Neural cell (in vitro differentiated cells): Measurements from ENCODE around the gene CACNA1D.

Source experiments
- SMC3 ChIP-seq: fragments of 450-650 bp; conservative IDR thresholded peaks from 2 replicates; pipeline ENCODE4 v1.6.1; 2014; ENCODE audit warnings: antibody characterized with exemption, mild to moderate bottlenecking, moderate library complexity; ENCODE audit not compliant: poor library complexity
- TF ChIP-seq, protein P1 (sequence below): fragments of 450-650 bp; IDR thresholded peaks from 2 replicates; pipeline ENCODE4 v1.5.1; 2014; ENCODE audit warnings: antibody characterized with exemption, mild to moderate bottlenecking, moderate library complexity; ENCODE audit not compliant: poor library complexity, severe bottlenecking
- TF ChIP-seq, protein P2 (sequence below): IDR thresholded peaks from 2 replicates; pipeline ENCODE4 v1.6.1; 2012; ENCODE audit warnings: borderline replicate concordance

DNA sequence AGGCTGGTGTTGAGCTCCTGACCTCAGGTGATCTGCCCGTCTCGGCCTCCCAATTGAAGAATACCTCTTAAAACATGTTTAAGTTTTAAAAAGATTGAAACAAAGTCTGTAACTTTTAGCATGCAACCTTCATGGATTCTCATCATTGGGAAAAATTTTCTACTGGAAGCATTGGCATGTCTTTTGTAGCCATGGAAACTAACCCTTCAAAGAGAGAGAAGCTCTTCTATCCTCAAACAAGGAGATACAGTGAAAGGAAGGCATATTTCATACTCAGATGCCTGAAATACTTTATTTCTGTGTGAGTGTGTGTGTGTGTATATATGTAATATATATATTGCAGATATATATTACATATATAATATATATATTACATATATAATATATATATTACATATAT is 196.9 kb downstream of the CACNA1D start:
- no peak for TF ChIP-seq SMC3
- TF ChIP-seq, protein P1, sequence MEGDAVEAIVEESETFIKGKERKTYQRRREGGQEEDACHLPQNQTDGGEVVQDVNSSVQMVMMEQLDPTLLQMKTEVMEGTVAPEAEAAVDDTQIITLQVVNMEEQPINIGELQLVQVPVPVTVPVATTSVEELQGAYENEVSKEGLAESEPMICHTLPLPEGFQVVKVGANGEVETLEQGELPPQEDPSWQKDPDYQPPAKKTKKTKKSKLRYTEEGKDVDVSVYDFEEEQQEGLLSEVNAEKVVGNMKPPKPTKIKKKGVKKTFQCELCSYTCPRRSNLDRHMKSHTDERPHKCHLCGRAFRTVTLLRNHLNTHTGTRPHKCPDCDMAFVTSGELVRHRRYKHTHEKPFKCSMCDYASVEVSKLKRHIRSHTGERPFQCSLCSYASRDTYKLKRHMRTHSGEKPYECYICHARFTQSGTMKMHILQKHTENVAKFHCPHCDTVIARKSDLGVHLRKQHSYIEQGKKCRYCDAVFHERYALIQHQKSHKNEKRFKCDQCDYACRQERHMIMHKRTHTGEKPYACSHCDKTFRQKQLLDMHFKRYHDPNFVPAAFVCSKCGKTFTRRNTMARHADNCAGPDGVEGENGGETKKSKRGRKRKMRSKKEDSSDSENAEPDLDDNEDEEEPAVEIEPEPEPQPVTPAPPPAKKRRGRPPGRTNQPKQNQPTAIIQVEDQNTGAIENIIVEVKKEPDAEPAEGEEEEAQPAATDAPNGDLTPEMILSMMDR = no peak
- TF ChIP-seq, protein P2, sequence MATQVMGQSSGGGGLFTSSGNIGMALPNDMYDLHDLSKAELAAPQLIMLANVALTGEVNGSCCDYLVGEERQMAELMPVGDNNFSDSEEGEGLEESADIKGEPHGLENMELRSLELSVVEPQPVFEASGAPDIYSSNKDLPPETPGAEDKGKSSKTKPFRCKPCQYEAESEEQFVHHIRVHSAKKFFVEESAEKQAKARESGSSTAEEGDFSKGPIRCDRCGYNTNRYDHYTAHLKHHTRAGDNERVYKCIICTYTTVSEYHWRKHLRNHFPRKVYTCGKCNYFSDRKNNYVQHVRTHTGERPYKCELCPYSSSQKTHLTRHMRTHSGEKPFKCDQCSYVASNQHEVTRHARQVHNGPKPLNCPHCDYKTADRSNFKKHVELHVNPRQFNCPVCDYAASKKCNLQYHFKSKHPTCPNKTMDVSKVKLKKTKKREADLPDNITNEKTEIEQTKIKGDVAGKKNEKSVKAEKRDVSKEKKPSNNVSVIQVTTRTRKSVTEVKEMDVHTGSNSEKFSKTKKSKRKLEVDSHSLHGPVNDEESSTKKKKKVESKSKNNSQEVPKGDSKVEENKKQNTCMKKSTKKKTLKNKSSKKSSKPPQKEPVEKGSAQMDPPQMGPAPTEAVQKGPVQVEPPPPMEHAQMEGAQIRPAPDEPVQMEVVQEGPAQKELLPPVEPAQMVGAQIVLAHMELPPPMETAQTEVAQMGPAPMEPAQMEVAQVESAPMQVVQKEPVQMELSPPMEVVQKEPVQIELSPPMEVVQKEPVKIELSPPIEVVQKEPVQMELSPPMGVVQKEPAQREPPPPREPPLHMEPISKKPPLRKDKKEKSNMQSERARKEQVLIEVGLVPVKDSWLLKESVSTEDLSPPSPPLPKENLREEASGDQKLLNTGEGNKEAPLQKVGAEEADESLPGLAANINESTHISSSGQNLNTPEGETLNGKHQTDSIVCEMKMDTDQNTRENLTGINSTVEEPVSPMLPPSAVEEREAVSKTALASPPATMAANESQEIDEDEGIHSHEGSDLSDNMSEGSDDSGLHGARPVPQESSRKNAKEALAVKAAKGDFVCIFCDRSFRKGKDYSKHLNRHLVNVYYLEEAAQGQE = no peak
